Ovary (tissue), 9 donors: ENCODE measurements around the gene VAPB. TPM values are rescaled to one million over a fixed set of nuclear protein-coding genes. Genes with fewer than 3 reads are reported as not detected.

Source experiments
- DNase-seq, 5 donors: peaks; one replicate each; pipeline ENCODE4 v3.0.0-alpha.2; 2019 to 2020
- H3K27ac ChIP-seq, 2 donors: fragments of 200-600 bp; one replicate each; pipeline versions ENCODE4 v1.5.1 to v1.8.0; 2019 to 2022
- H3K27me3 ChIP-seq: fragments of 200-600 bp; one replicate; pipeline ENCODE4 v1.8.0; 2022
- H3K36me3 ChIP-seq: fragments of 200-600 bp; sonication (generic); one replicate; pipeline ENCODE4 v1.5.1; 2019
- H3K4me1 ChIP-seq: one replicate; pipeline ENCODE4 v1.8.1; 2013; ENCODE audit warnings: mild to moderate bottlenecking, moderate library complexity; ENCODE audit not compliant: insufficient read depth
- H3K4me3 ChIP-seq: fragments of 200-600 bp; sonication (generic); one replicate; pipeline ENCODE4 v1.5.1; 2017
- H3K9me3 ChIP-seq, 2 donors: fragments of 200-600 bp in 1 of 2; sonication (generic) in 1 of 2; one replicate each; pipeline versions ENCODE4 v1.5.1 to v1.8.1; 2013 to 2019; ENCODE audit warnings: mild to moderate bottlenecking in 1 of 2, moderate library complexity in 1 of 2
- CTCF ChIP-seq, 3 donors: fragments of 450-650 bp in 2 of 3; fragments of 200-600 bp in 1 of 3; IDR thresholded peaks; one replicate each; pipeline versions ENCODE4 v1.5.1 to v1.8.0; 2016 to 2022; ENCODE audit warnings: antibody characterized with exemption in 3 of 3, mild to moderate bottlenecking in 1 of 3
- EP300 ChIP-seq: sonication (generic); formaldehyde crosslinking; IDR thresholded peaks from one replicate; pipeline ENCODE4 v1.6.1; 2017; ENCODE audit warnings: antibody characterized with exemption
- POLR2A ChIP-seq: fragments of 450-650 bp; IDR thresholded peaks from one replicate; pipeline ENCODE4 v1.6.1; 2017; ENCODE audit warnings: antibody characterized with exemption, mild to moderate bottlenecking, moderate library complexity
- WGBS, 3 donors: extraction: QIAGEN DNeasy Blood & Tissue Kit in 1 of 3; methylation state at CpG; one replicate each; pipeline versions ENCODE4 v1.1.5 to v1.1.7; 2013 to 2017; 5-methylcytosine and 5-hydroxymethylcytosine counted together
- intact Hi-C, 4 donors: fragments of 100-400 bp; cut with DNase I; formaldehyde crosslinking; loops; one replicate each; pipeline versions ENCODE4 v1.11.0 to v1.15.1; 2022 to 2023
- polyA plus RNA-seq, 2 donors: library from polyadenylated mRNA; stranded (reverse); fragments of 200-250 nt in 1 of 2; fragments of 350-450 nt in 1 of 2; fragmentation: Illumina TruSeq in 1 of 2; extraction: RNeasy Lipid Tissue Mini Kit (QIAGEN cat#74804) in 1 of 2; gene quantifications; one replicate each; pipeline ENCODE4 v1.2.3, GENCODE V29; 2013 to 2014
- total RNA-seq, 7 donors: library from RNA; depleted of rRNA in 2 of 7; stranded (reverse); fragments of >200 nt in 2 of 7; fragmentation: NEBNext Ultra II Directional in 3 of 7; extraction: Animal tissue kit (Norgen Biotek cat#: 25700) in 3 of 7; gene quantifications; one replicate each; pipeline versions ENCODE4 v1.1.0 to v1.2.4, GENCODE V29; 2016 to 2023
- donor health status: DM: no; HTN: no; CAD: no; lungs with moderate emphysema.
- donor health status: DM: no; HTN: no; CAD: no.
- donor health status: Bipolar disorder and iron deficiency.
- donor health status: DM: yes; HTN: yes; CAD: no.
- donor health status: DM: no; HTN: no; CAD: no.
- donor health status: DM: yes; HTN: yes; CAD: no.

VAPB gene
- total and polyA plus RNA-seq, 9 donors: 11.8 to 81.6 (median 47.5) TPM

DNA sequence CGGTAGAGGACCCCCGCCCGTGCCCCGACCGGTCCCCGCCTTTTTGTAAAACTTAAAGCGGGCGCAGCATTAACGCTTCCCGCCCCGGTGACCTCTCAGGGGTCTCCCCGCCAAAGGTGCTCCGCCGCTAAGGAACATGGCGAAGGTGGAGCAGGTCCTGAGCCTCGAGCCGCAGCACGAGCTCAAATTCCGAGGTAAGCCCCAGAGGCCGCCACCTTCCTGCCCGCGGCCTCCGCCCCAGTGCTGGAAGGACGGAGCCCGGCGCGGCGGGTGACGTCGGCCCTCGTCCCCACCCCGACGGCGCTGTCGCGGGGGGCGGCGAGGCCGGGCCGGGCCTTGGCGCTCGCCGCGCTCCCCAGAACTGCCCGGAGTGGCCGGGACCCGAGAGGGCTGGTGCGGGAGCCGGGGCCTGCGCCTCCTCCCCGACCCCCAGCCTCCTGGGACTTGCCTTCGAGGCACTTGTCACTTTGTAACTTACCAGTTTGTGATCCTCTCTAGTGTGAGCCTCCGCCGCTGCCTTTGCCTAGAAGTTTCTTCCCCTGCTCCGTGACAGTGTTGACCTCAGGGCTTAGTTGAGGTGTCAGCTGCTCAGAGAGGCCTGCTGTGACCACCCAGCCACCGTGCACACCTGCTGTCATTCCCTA lies 417 bp downstream of the VAPB start:
- TF ChIP-seq CTCF (IDR thresholded peaks at IDR 0.05) (no peak), POLR2A (no peak), EP300 (no peak)
- WGBS, 3 donors: 0 to 2% (median 0%) methylated on average over 39 to 56 of the region's 56 CpGs
- H3K4me1 ChIP-seq: peaks cover 22% of the 10 kb centered on the region
- intact Hi-C loops: no loop called here
- H3K27me3 ChIP-seq: no peaks in the 10 kb centered on the region
- H3K4me3 ChIP-seq: peak overlapping the region; percentile 65
- DNase-seq: no peak
- no peaks in the 10 kb centered on the region for H3K36me3 ChIP-seq
- no peaks in the 10 kb centered on the region for H3K9me3 ChIP-seq
- H3K27ac ChIP-seq: peak overlapping the region; percentile 43 to 89

DNA sequence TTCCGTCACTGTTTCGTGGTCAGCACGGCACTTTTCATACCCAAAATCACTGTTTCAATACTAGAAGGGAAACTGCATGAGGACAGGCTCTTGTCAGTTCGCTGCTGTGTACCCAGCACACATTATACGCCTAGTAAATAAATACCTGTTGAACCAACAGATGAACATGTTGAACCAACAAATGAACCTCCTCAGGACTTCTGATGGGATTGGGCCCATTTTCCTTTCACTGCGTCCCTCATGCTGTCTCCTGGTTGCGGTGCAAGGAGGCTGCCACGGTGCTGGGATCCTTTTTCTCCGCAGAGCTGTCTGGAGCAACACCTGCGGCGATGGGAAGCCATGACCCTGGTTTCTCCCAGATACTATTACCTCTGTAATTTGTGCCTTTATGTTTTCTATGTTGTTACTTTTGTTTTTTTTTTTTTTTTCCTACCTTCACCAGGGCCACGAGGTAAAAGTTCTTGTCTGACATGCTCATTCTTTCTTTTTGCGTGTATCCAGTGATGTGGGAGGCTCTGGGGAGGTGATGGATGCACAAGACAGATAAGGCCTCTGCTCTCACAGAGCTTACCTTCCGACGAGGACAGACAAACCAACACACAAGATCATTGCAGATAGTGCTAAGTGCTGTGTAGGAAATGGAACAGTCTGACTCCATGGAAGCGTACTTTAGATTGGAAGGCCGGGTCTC lies 1.1 kb downstream of the VAPB start:
- Histone ChIP-seq H3K27me3 (no peaks in the 10 kb centered on the region), H3K4me1 (peaks cover 22% of the 10 kb centered on the region), H3K27ac (peak overlapping the region; percentile 43 to 89), H3K4me3 (peak overlapping the region; percentile 65), H3K9me3 (no peaks in the 10 kb centered on the region), H3K36me3 (no peaks in the 10 kb centered on the region)
- no peak for DNase-seq
- 63 to 73% (median 64%) methylated on average over 17 of the region's 17 CpGs for WGBS, 3 donors
- intact Hi-C loops: no loop called here
- TF ChIP-seq POLR2A: no peak
- no peak for TF ChIP-seq CTCF (IDR thresholded peaks at IDR 0.05)
- no peak for TF ChIP-seq EP300

DNA sequence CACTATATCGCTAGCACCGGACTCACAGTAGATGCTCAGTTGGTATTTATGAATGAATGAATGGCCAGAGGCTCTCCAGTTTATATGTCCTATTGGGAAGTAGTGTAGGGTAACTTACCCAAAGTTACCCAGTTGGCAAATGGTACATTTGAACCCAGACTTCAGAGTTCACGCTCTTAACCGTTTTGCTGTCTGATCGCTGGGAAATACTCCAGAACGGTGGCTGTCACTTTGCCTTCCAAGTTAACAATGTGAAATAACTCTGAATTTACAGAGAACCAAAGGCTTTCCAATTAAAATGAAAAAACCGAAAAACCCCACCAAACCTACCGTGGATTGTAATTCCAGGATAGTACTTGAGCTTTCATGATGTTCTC lies 1.6 kb downstream of the VAPB start:
- TF ChIP-seq CTCF (IDR thresholded peaks at IDR 0.05): no peak
- no peak for TF ChIP-seq EP300
- TF ChIP-seq POLR2A: no peak
- H3K4me1 ChIP-seq: peaks cover 22% of the 10 kb centered on the region
- no peak for DNase-seq
- intact Hi-C loops: no loop called here
- 95% methylated on average over 8 of the region's 8 CpGs for WGBS, 3 donors
- no peaks in the 10 kb centered on the region for H3K9me3 ChIP-seq
- no peaks in the 10 kb centered on the region for H3K36me3 ChIP-seq
- no peaks in the 10 kb centered on the region for H3K27me3 ChIP-seq
- H3K4me3 ChIP-seq: no peak overlapping the region
- H3K27ac ChIP-seq: no peak overlapping the region

DNA sequence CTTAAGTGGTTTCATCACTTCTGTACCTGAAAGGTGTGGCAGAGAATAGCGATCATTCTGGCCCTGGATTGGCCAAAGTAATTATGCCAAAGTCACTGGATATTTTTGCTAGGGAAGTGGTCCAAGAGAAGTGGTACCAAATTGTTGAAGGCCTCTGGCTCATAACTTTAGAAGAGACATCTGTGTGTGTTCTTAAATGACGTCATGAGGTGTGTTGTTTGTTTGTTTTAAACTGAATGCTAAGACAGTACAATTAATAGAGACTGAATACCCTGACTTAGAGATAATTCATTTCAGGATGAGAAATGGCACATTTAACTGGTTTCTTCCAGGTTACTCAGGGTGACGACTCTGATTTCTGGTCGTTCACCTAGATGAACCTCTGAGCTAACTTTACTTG lies 3.3 kb downstream of the VAPB start:
- no peak for TF ChIP-seq EP300
- TF ChIP-seq POLR2A: no peak
- TF ChIP-seq CTCF (IDR thresholded peaks at IDR 0.05): no peak
- H3K27me3 ChIP-seq: no peaks in the 10 kb centered on the region
- no peaks in the 10 kb centered on the region for H3K36me3 ChIP-seq
- 86 to 91% (median 87%) methylated on average over 4 of the region's 4 CpGs for WGBS, 3 donors
- no peak overlapping the region for H3K27ac ChIP-seq
- peaks cover 24% of the 10 kb centered on the region for H3K4me1 ChIP-seq
- intact Hi-C loops: no loop called here
- H3K4me3 ChIP-seq: no peak overlapping the region
- DNase-seq: no peak
- no peaks in the 10 kb centered on the region for H3K9me3 ChIP-seq
